Measurements from ENCODE around the gene ANKMY1. TPM values are rescaled to one million over a fixed set of nuclear protein-coding genes. Genes with fewer than 3 reads are reported as not detected.

Gene ANKMY1
- total and polyA plus RNA-seq, 3 experiments from 2014 or later = 15.8 to 27.9 (median 22.4) TPM

GRCh38 chr2:240434728-240435456 is 122.9 kb downstream of the ANKMY1 start:
- POLR2A ChIA-PET = interaction anchor here (0.5 kb wide), 1 partner anchor 1033 kb away, joined by 3 read pairs; no protein-coding TSS in a partner anchor
- DNase-seq = peak; percentile 80 to 89 (median 83)
- Mint-ChIP-seq H3K27me3 (peaks cover 16 to 25% of the 10 kb centered on the region in 2 donors), H3K9me3 (no peaks in the 10 kb centered on the region), H3K36me3 (no peaks in the 10 kb centered on the region), H3K27ac (peak overlapping the region in 5 of 8 donors; percentile 23 to 92 (median 46)), H3K4me1 (peaks cover 4 to 19% (median 4%) of the 10 kb centered on the region in 3 donors), H3K4me3 (peak overlapping the region; percentile 80 to 91 (median 84))
- Histone ChIP-seq H3K36me3 (ENCODE audit: insufficient read depth, low read length) (no peaks in the 10 kb centered on the region), H3K27me3 (ENCODE audit: insufficient read depth, low read length, poor library complexity, severe bottlenecking) (peaks cover 22% of the 10 kb centered on the region), H3K4me3 (ENCODE audit: low read length) (peak overlapping the region; percentile 61), H3K27ac (ENCODE audit: low read depth, low read length) (no peak overlapping the region), H3K9me3 (ENCODE audit: low read length) (no peaks in the 10 kb centered on the region), H3K4me1 (ENCODE audit: insufficient read depth, low read length) (peaks cover 12% of the 10 kb centered on the region)
- CTCF ChIA-PET = interaction anchor here (2.0 kb wide), 1 partner anchor 202 kb away, joined by 9 read pairs; no protein-coding TSS in a partner anchor

- Histone ChIP-seq H3K4me1 (ENCODE audit: insufficient read depth, low read length) (peaks cover 12% of the 10 kb centered on the region), H3K27ac (ENCODE audit: low read depth, low read length) (no peak overlapping the region), H3K27me3 (ENCODE audit: insufficient read depth, low read length, poor library complexity, severe bottlenecking) (peaks cover 22% of the 10 kb centered on the region), H3K9me3 (ENCODE audit: low read length) (no peaks in the 10 kb centered on the region), H3K4me3 (ENCODE audit: low read length) (no peak overlapping the region), H3K36me3 (ENCODE audit: insufficient read depth, low read length) (no peaks in the 10 kb centered on the region)
- CTCF ChIA-PET = no interaction called here
- Mint-ChIP-seq H3K4me3 (peak overlapping the region; percentile 80 to 91 (median 84)), H3K4me1 (peaks cover 4 to 19% (median 4%) of the 10 kb centered on the region in 3 donors), H3K36me3 (no peaks in the 10 kb centered on the region), H3K27me3 (peaks cover 16 to 25% of the 10 kb centered on the region in 2 donors), H3K27ac (peak overlapping the region in 5 of 8 donors; percentile 23 to 92 (median 46)), H3K9me3 (no peaks in the 10 kb centered on the region)
- POLR2A ChIA-PET = interaction anchor here (0.6 kb wide), 1 partner anchor 424 kb away, joined by 3 read pairs; no protein-coding TSS in a partner anchor
- peak in 1 of 5 donors; percentile 35 for DNase-seq
Measured at GRCh38 chr2:240433973-240434727, 123.6 kb downstream of the ANKMY1 start.

- H3K4me1 Mint-ChIP-seq = peaks cover 4 to 16% (median 4%) of the 10 kb centered on the region in 3 donors
- DNase-seq = peak in 1 of 5 donors; percentile 48
- H3K27me3 ChIP-seq (ENCODE audit: insufficient read depth, low read length, poor library complexity, severe bottlenecking) = peaks cover 17% of the 10 kb centered on the region
- H3K9me3 ChIP-seq (ENCODE audit: low read length) = no peaks in the 10 kb centered on the region
- ChIA-PET CTCF (no interaction called here), POLR2A (no interaction called here)
- no peak overlapping the region for H3K27ac ChIP-seq (ENCODE audit: low read depth, low read length)
- H3K27me3 Mint-ChIP-seq = peaks cover 21 to 22% of the 10 kb centered on the region in 2 donors
- peak overlapping the region; percentile 26 to 85 (median 67) for H3K4me3 Mint-ChIP-seq
- H3K27ac Mint-ChIP-seq = no peak overlapping the region
- H3K4me3 ChIP-seq (ENCODE audit: low read length) = no peak overlapping the region
- peaks cover 12% of the 10 kb centered on the region for H3K4me1 ChIP-seq (ENCODE audit: insufficient read depth, low read length)
- no peaks in the 10 kb centered on the region for H3K36me3 Mint-ChIP-seq
- peaks cover 0 to 2% (median 0%) of the 10 kb centered on the region in 5 donors for H3K9me3 Mint-ChIP-seq
- no peaks in the 10 kb centered on the region for H3K36me3 ChIP-seq (ENCODE audit: insufficient read depth, low read length)
Measured at GRCh38 chr2:240432820-240433801, 124.7 kb downstream of the ANKMY1 start.

- Histone ChIP-seq H3K27ac (ENCODE audit: low read depth, low read length) (no peak overlapping the region), H3K4me1 (ENCODE audit: insufficient read depth, low read length) (peaks cover 12% of the 10 kb centered on the region), H3K9me3 (ENCODE audit: low read length) (no peaks in the 10 kb centered on the region), H3K27me3 (ENCODE audit: insufficient read depth, low read length, poor library complexity, severe bottlenecking) (peaks cover 11% of the 10 kb centered on the region), H3K36me3 (ENCODE audit: insufficient read depth, low read length) (no peaks in the 10 kb centered on the region), H3K4me3 (ENCODE audit: low read length) (no peak overlapping the region)
- Mint-ChIP-seq H3K27ac (no peak overlapping the region), H3K4me1 (peaks cover 4 to 10% (median 4%) of the 10 kb centered on the region in 3 donors), H3K9me3 (peaks cover 0 to 2% (median 0%) of the 10 kb centered on the region in 5 donors), H3K4me3 (peak overlapping the region in 1 of 7 donors; percentile 82), H3K27me3 (peaks cover 14 to 19% of the 10 kb centered on the region in 2 donors), H3K36me3 (no peaks in the 10 kb centered on the region)
- ChIA-PET POLR2A (no interaction called here), CTCF (no interaction called here)
- DNase-seq = no peak
Measured at GRCh38 chr2:240432430-240432819, 125.4 kb downstream of the ANKMY1 start.

- H3K36me3 ChIP-seq (ENCODE audit: insufficient read depth, low read length) = no peaks in the 10 kb centered on the region
- Mint-ChIP-seq H3K4me1 (peaks cover 4 to 9% (median 4%) of the 10 kb centered on the region in 3 donors), H3K27me3 (peaks cover 13 to 19% of the 10 kb centered on the region in 2 donors), H3K4me3 (peak overlapping the region in 3 of 7 donors; percentile 31 to 70 (median 50)), H3K36me3 (no peaks in the 10 kb centered on the region), H3K9me3 (peaks cover 0 to 2% (median 0%) of the 10 kb centered on the region in 5 donors), H3K27ac (no peak overlapping the region)
- no peak overlapping the region for H3K4me3 ChIP-seq (ENCODE audit: low read length)
- peaks cover 11% of the 10 kb centered on the region for H3K4me1 ChIP-seq (ENCODE audit: insufficient read depth, low read length)
- H3K27ac ChIP-seq (ENCODE audit: low read depth, low read length) = no peak overlapping the region
- peak in 2 of 5 donors; percentile 0 to 36 for DNase-seq
- CTCF ChIA-PET = interaction anchor here (0.8 to 1.1 kb wide), 2 partner anchors 8 to 199 kb away, joined by 3 read pairs; no protein-coding TSS in a partner anchor
- peaks cover 5% of the 10 kb centered on the region for H3K27me3 ChIP-seq (ENCODE audit: insufficient read depth, low read length, poor library complexity, severe bottlenecking)
- no peaks in the 10 kb centered on the region for H3K9me3 ChIP-seq (ENCODE audit: low read length)
- POLR2A ChIA-PET = no interaction called here
Measured at GRCh38 chr2:240431661-240432424, 125.9 kb downstream of the ANKMY1 start.

GRCh38 chr2:240431271-240431660 is 126.5 kb downstream of the ANKMY1 start:
- peak in 1 of 5 donors; percentile 14 for DNase-seq
- no peak overlapping the region for H3K27ac ChIP-seq (ENCODE audit: low read depth, low read length)
- CTCF ChIA-PET = interaction anchor here (0.8 to 1.1 kb wide), 2 partner anchors 8 to 198 kb away, joined by 3 read pairs; no protein-coding TSS in a partner anchor
- Mint-ChIP-seq H3K9me3 (peaks cover 0 to 2% (median 0%) of the 10 kb centered on the region in 5 donors), H3K36me3 (no peaks in the 10 kb centered on the region), H3K27ac (no peak overlapping the region), H3K4me3 (no peak overlapping the region), H3K4me1 (peaks cover 4% of the 10 kb centered on the region in 3 donors), H3K27me3 (peaks cover 12 to 23% of the 10 kb centered on the region in 2 donors)
- no peaks in the 10 kb centered on the region for H3K36me3 ChIP-seq (ENCODE audit: insufficient read depth, low read length)
- no peak overlapping the region for H3K4me3 ChIP-seq (ENCODE audit: low read length)
- peaks cover 6% of the 10 kb centered on the region for H3K4me1 ChIP-seq (ENCODE audit: insufficient read depth, low read length)
- POLR2A ChIA-PET = no interaction called here
- H3K9me3 ChIP-seq (ENCODE audit: low read length) = no peaks in the 10 kb centered on the region
- H3K27me3 ChIP-seq (ENCODE audit: insufficient read depth, low read length, poor library complexity, severe bottlenecking) = no peaks in the 10 kb centered on the region

- Mint-ChIP-seq H3K4me1 (peaks cover 4% of the 10 kb centered on the region in 3 donors), H3K9me3 (peaks cover 0 to 2% (median 2%) of the 10 kb centered on the region in 5 donors), H3K27me3 (peaks cover 17 to 29% of the 10 kb centered on the region in 2 donors), H3K36me3 (no peaks in the 10 kb centered on the region), H3K27ac (no peak overlapping the region), H3K4me3 (no peak overlapping the region)
- Histone ChIP-seq H3K27me3 (ENCODE audit: insufficient read depth, low read length, poor library complexity, severe bottlenecking) (no peaks in the 10 kb centered on the region), H3K9me3 (ENCODE audit: low read length) (no peaks in the 10 kb centered on the region), H3K36me3 (ENCODE audit: insufficient read depth, low read length) (no peaks in the 10 kb centered on the region), H3K4me1 (ENCODE audit: insufficient read depth, low read length) (peaks cover 6% of the 10 kb centered on the region), H3K4me3 (ENCODE audit: low read length) (no peak overlapping the region), H3K27ac (ENCODE audit: low read depth, low read length) (no peak overlapping the region)
- POLR2A ChIA-PET = no interaction called here
- peak in 2 of 5 donors; percentile 0 to 43 for DNase-seq
- CTCF ChIA-PET = interaction anchor here (0.8 to 1.1 kb wide), 2 partner anchors 9 to 198 kb away, joined by 3 read pairs; no protein-coding TSS in a partner anchor
Measured at GRCh38 chr2:240430595-240430994, 127.2 kb downstream of the ANKMY1 start.

Measured in CD8-positive, alpha-beta memory T cell (primary cell).